Lower leg skin (tissue), 3 donors: Measurements from ENCODE around the gene TRAPPC5.

Source experiments
- POLR2A ChIP-seq, 2 donors: fragments of 450-650 bp; IDR thresholded peaks; one replicate each; pipeline ENCODE4 v1.6.1; 2016 to 2017; ENCODE audit warnings: antibody characterized with exemption in 2 of 2, mild to moderate bottlenecking in 1 of 2, moderate library complexity in 1 of 2
- TF ChIP-seq, protein P1 (sequence below), 3 donors: fragments of 450-650 bp; IDR thresholded peaks; one replicate each; pipeline ENCODE4 v1.5.1; 2016; ENCODE audit warnings: antibody characterized with exemption in 3 of 3, mild to moderate bottlenecking in 3 of 3, moderate library complexity in 2 of 3

DNA sequence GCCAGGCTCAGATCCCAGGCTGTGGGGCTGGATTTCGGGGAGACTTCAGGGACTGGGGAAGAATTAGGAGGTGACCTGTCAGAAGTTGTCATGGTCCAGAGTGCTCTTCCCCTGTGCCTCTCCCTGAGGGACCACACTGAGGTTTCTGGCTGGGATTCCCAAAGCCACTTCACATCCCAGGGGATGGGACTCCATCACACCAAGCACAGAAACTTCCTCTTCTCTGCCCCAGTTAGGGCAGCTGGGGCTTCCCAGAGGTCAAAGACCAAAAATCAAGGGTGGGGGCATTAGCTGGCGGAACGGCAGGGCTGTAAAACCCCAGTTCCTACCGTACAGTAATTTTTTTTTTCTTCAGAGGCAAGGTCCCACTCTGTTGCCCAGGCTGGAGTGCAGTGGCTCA is 13.9 kb downstream of the TRAPPC5 start:
- TF ChIP-seq, protein P1, sequence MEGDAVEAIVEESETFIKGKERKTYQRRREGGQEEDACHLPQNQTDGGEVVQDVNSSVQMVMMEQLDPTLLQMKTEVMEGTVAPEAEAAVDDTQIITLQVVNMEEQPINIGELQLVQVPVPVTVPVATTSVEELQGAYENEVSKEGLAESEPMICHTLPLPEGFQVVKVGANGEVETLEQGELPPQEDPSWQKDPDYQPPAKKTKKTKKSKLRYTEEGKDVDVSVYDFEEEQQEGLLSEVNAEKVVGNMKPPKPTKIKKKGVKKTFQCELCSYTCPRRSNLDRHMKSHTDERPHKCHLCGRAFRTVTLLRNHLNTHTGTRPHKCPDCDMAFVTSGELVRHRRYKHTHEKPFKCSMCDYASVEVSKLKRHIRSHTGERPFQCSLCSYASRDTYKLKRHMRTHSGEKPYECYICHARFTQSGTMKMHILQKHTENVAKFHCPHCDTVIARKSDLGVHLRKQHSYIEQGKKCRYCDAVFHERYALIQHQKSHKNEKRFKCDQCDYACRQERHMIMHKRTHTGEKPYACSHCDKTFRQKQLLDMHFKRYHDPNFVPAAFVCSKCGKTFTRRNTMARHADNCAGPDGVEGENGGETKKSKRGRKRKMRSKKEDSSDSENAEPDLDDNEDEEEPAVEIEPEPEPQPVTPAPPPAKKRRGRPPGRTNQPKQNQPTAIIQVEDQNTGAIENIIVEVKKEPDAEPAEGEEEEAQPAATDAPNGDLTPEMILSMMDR (IDR thresholded peaks at IDR 0.05) = no peak
- no peak for TF ChIP-seq POLR2A (IDR thresholded peaks at IDR 0.05)
